H1 (cell line): ENCODE measurements around the gene LAMTOR4. TPM values are rescaled to one million over a fixed set of nuclear protein-coding genes. Genes with fewer than 3 reads are reported as not detected.

Experiments
- CTCF ChIA-PET: fragments of 300-600 bp; sonication (Branson Sonifier 250); formaldehyde crosslinking; loops from one replicate; lab custom pipeline; 2021; ENCODE audit not compliant: partially characterized antibody; lab: Charles Lee
- POLR2A ChIA-PET: fragments of 300-600 bp; sonication (Branson Sonifier 250); formaldehyde crosslinking; loops from one replicate; lab custom pipeline; 2021; ENCODE audit warnings: inconsistent platforms; ENCODE audit not compliant: partially characterized antibody; lab: Charles Lee
- DNase-seq, 2 experiments: peaks; one replicate each; pipeline versions ENCODE4 v3.0.0 to v3.0.0-alpha.2; 2010 to 2022; ENCODE audit warnings: low spot score in 2 of 2, low read depth in 1 of 2, mixed read lengths in 1 of 2
- FAIRE-seq: peaks from 2 replicates; lab custom pipeline; 2011; peaks lifted over from hg19 to GRCh38; lab: Jason Lieb, UNC
- H2AFZ ChIP-seq: 2 replicates; pipeline ENCODE4 v1.8.1; 2012; ENCODE audit warnings: low read length, inconsistent platforms
- H2AK5ac ChIP-seq: 2 replicates; pipeline ENCODE4 v1.6.1; 2013; ENCODE audit warnings: low read depth, low read length
- H2BK120ac ChIP-seq: replicated peaks from 2 replicates; pipeline ENCODE3; 2013; ENCODE audit warnings: low read depth, low read length, inconsistent platforms
- H2BK12ac ChIP-seq: 2 replicates; pipeline ENCODE4 v1.6.1; 2013; ENCODE audit warnings: low read depth, low read length
- H2BK15ac ChIP-seq: 2 replicates; pipeline ENCODE4 v1.6.1; 2013; ENCODE audit warnings: low read length
- H2BK20ac ChIP-seq: 2 replicates; pipeline ENCODE4 v1.6.1; 2013; ENCODE audit warnings: low read length
- H2BK5ac ChIP-seq: 2 replicates; pipeline ENCODE4 v1.6.1; 2013; ENCODE audit warnings: low read depth, low read length
- H3K14ac ChIP-seq: 2 replicates; pipeline ENCODE4 v1.6.1; 2013; ENCODE audit warnings: inconsistent platforms; ENCODE audit not compliant: insufficient read length
- H3K18ac ChIP-seq: 2 replicates; pipeline ENCODE4 v1.6.1; 2013; ENCODE audit warnings: low read length; ENCODE audit errors: extremely low read depth
- H3K23ac ChIP-seq: 2 replicates; pipeline ENCODE4 v1.6.1; 2013; ENCODE audit warnings: inconsistent platforms; ENCODE audit not compliant: insufficient read length
- H3K23me2 ChIP-seq: 2 replicates; pipeline ENCODE4 v1.6.1; 2013; ENCODE audit warnings: low read depth, low read length
- H3K27ac ChIP-seq: 2 replicates; pipeline ENCODE4 v1.6.1; 2011; ENCODE audit warnings: low read depth, low read length, inconsistent platforms
- H3K27me3 ChIP-seq, 4 experiments: replicated peaks in 1 of 4; 1 replicate in 1 of 4; 2 replicates in 3 of 4; pipeline versions ENCODE4 v1.6.1 to v1.8.1; 2011 to 2013; ENCODE audit warnings: low read length in 3 of 4, mild to moderate bottlenecking in 3 of 4, inconsistent platforms in 2 of 4, mixed read lengths in 2 of 4, moderate library complexity in 1 of 4; ENCODE audit not compliant: control insufficient read depth in 3 of 4, insufficient read depth in 3 of 4; ENCODE audit errors: extremely low read depth in 1 of 4
- H3K36me3 ChIP-seq, 4 experiments: 2 replicates each; pipeline versions ENCODE4 v1.6.1 to v1.8.1; 2011 to 2013; ENCODE audit warnings: mild to moderate bottlenecking in 4 of 4, low read length in 3 of 4, moderate library complexity in 2 of 4, control low read depth in 1 of 4, inconsistent platforms in 1 of 4; ENCODE audit not compliant: insufficient read depth in 4 of 4, control insufficient read depth in 2 of 4
- H3K4ac ChIP-seq: replicated peaks from 2 replicates; pipeline ENCODE3; 2013; ENCODE audit warnings: low read length, low read depth, mixed read lengths, inconsistent platforms; ENCODE audit not compliant: insufficient read length
- H3K4me1 ChIP-seq, 4 experiments: replicated peaks in 1 of 4; 1 replicate in 1 of 4; 2 replicates in 3 of 4; pipeline versions ENCODE4 v1.6.1 to v1.8.1; 2011 to 2013; ENCODE audit warnings: low read length in 3 of 4, inconsistent platforms in 2 of 4, mixed read lengths in 1 of 4; ENCODE audit not compliant: insufficient read depth in 4 of 4, control insufficient read depth in 3 of 4
- H3K4me2 ChIP-seq, 2 experiments: 2 replicates each; pipeline versions ENCODE4 v1.6.1 to v1.8.1; 2011 to 2013; ENCODE audit warnings: low read depth in 2 of 2, low read length in 2 of 2, control low read depth in 1 of 2, inconsistent platforms in 1 of 2, mild to moderate bottlenecking in 1 of 2; ENCODE audit not compliant: insufficient read depth in 1 of 2
- H3K4me3 ChIP-seq, 4 experiments: fragments of 200-600, 300-600 bp in 1 of 4; sonication (generic), shearing (Covaris generic), sonication (Bioruptor Twin) in 1 of 4; 2 replicates each; pipeline versions ENCODE4 v1.5.1 to v1.8.1; 2011 to 2016; ENCODE audit warnings: low read length in 4 of 4, low read depth in 3 of 4, control low read depth in 2 of 4, inconsistent platforms in 2 of 4, mild to moderate bottlenecking in 2 of 4, mixed read lengths in 1 of 4, moderate library complexity in 1 of 4; ENCODE audit not compliant: insufficient read depth in 2 of 4; ENCODE audit errors: extremely low read depth in 1 of 4
- H3K56ac ChIP-seq: replicated peaks from 2 replicates; pipeline ENCODE3; 2013; ENCODE audit warnings: low read depth, mild to moderate bottlenecking, mixed read lengths, low read length, inconsistent platforms; ENCODE audit not compliant: insufficient read length
- H3K79me1 ChIP-seq: 2 replicates; pipeline ENCODE4 v1.6.1; 2013; ENCODE audit warnings: low read depth, low read length, control low read depth
- H3K79me2 ChIP-seq, 2 experiments: 2 replicates each; pipeline versions ENCODE4 v1.6.1 to v1.8.1; 2012 to 2013; ENCODE audit warnings: low read length in 2 of 2, mild to moderate bottlenecking in 2 of 2, inconsistent platforms in 1 of 2; ENCODE audit not compliant: insufficient read depth in 2 of 2, control insufficient read depth in 1 of 2
- H3K9ac ChIP-seq, 4 experiments: replicated peaks in 1 of 4; 1 replicate in 1 of 4; 2 replicates in 3 of 4; pipeline versions ENCODE4 v1.6.1 to v1.8.1; 2011 to 2013; ENCODE audit warnings: low read depth in 3 of 4, low read length in 3 of 4, control low read depth in 2 of 4, mild to moderate bottlenecking in 2 of 4, moderate library complexity in 2 of 4, inconsistent platforms in 1 of 4; ENCODE audit errors: extremely low read depth in 1 of 4
- H3K9me3 ChIP-seq, 2 experiments: 2 replicates each; pipeline versions ENCODE4 v1.6.1 to v1.8.1; 2012 to 2013; ENCODE audit warnings: mild to moderate bottlenecking in 2 of 2, moderate library complexity in 2 of 2, control low read depth in 1 of 2, inconsistent platforms in 1 of 2, low read depth in 1 of 2, low read length in 1 of 2, mixed read lengths in 1 of 2; ENCODE audit not compliant: insufficient read depth in 2 of 2
- H4K20me1 ChIP-seq, 2 experiments: replicated peaks in 1 of 2; 2 replicates each; pipeline versions ENCODE3 to v1.8.1; 2011 to 2013; ENCODE audit warnings: inconsistent platforms in 2 of 2, low read length in 2 of 2, mild to moderate bottlenecking in 1 of 2; ENCODE audit not compliant: insufficient read depth in 2 of 2, control insufficient read depth in 1 of 2
- H4K5ac ChIP-seq: 2 replicates; pipeline ENCODE4 v1.6.1; 2013; ENCODE audit warnings: low read length, low read depth, mixed read lengths, inconsistent platforms; ENCODE audit not compliant: insufficient read length
- H4K8ac ChIP-seq: 2 replicates; pipeline ENCODE4 v1.8.0; 2013; ENCODE audit warnings: mild to moderate bottlenecking, moderate library complexity, low read length, inconsistent platforms; ENCODE audit not compliant: insufficient read depth; ENCODE audit errors: extremely low read depth
- H4K91ac ChIP-seq: replicated peaks from 2 replicates; pipeline ENCODE3; 2013; ENCODE audit warnings: low read length, mixed read lengths, inconsistent platforms; ENCODE audit not compliant: insufficient read length
- BCL11A ChIP-seq, 2 experiments: IDR thresholded peaks; one replicate each; pipeline ENCODE4 v1.6.1; 2011; ENCODE audit warnings: low read depth in 2 of 2, low read length in 2 of 2, mild to moderate bottlenecking in 2 of 2
- EP300 ChIP-seq, 2 experiments: IDR thresholded peaks; 1 replicate in 1 of 2; 2 replicates in 1 of 2; pipeline ENCODE4 v1.6.1; 2011 to 2012; ENCODE audit warnings: low read depth in 2 of 2, low read length in 2 of 2, mild to moderate bottlenecking in 2 of 2, borderline replicate concordance in 1 of 2, inconsistent platforms in 1 of 2, moderate library complexity in 1 of 2
- KDM5A ChIP-seq: fragments of 200-600 bp; IDR thresholded peaks from 2 replicates; pipeline ENCODE4 v1.7.1; 2012; ENCODE audit warnings: mild to moderate bottlenecking, low read length, inconsistent platforms, mixed read lengths
- SP4 ChIP-seq: IDR thresholded peaks from 2 replicates; pipeline ENCODE4 v1.6.1; 2012; ENCODE audit warnings: low read length, inconsistent platforms
- WGBS, 2 experiments: shearing (Covaris generic) in 1 of 2; methylation state at CpG; one replicate each; pipeline versions ENCODE4 v1.1.6 to v1.1.7; 2013 to 2015; ENCODE audit warnings: low lambda C conversion rate in 2 of 2, mixed read lengths in 2 of 2, inconsistent platforms in 1 of 2, low coverage in 1 of 2, missing lambda C conversion rate in 1 of 2; ENCODE audit not compliant: insufficient replicate concordance in 2 of 2, insufficient coverage in 1 of 2, insufficient read length in 1 of 2; ENCODE audit errors: extremely low coverage in 1 of 2, missing lambda C conversion rate in 1 of 2; 5-methylcytosine and 5-hydroxymethylcytosine counted together
- polyA plus RNA-seq, 7 experiments: library from polyadenylated mRNA; depleted of rRNA in 3 of 7; stranded (reverse) in 5 of 7; unstranded in 2 of 7; fragments of >200 nt in 5 of 7; fragments of 200-250 nt in 2 of 7; gene quantifications; 1 replicate in 5 of 7; 2 replicates in 1 of 7; 4 replicates in 1 of 7; pipeline versions ENCODE4 v1.2.1 to v1.2.3, GENCODE V29; 2011 to 2013; ENCODE audit warnings: missing spikeins in 2 of 7, mixed read lengths in 2 of 7
- total RNA-seq: library from RNA; stranded (reverse); fragmentation: NEBNext Ultra II Directional; extraction: Animal tissue kit (Norgen Biotek cat#: 25700); gene quantifications from 2 replicates; pipeline ENCODE4 v1.2.1, GENCODE V29; 2021

The LAMTOR4 gene
- total and polyA plus RNA-seq, 2 of the 8 experiments (the other 6 are each of a cell fraction or from before 2014, with no cell fraction given), result 153 to 622 TPM

- H3K4me3 ChIP-seq, result no peak overlapping the region
- no peaks in the 10 kb centered on the region; a peak in 1 of 7 replicates for H3K27me3 ChIP-seq
- H3K79me2 ChIP-seq, result no peaks in the 10 kb centered on the region
- H2AK5ac ChIP-seq, result no peak overlapping the region
- no peak for FAIRE-seq
- no peak overlapping the region for H3K56ac ChIP-seq
- ChIA-PET CTCF (interaction anchor here (3.2 kb wide), 1 partner anchor 11 kb away, joined by 17 read pairs; no protein-coding TSS in a partner anchor), POLR2A (no interaction called here)
- H2AFZ ChIP-seq, result no peak overlapping the region
- no peak overlapping the region for H3K14ac ChIP-seq
- H3K9me3 ChIP-seq, result no peaks in the 10 kb centered on the region
- H3K4me1 ChIP-seq, result no peaks in the 10 kb centered on the region
- H3K23me2 ChIP-seq, result no peaks in the 10 kb centered on the region
- H2BK5ac ChIP-seq, result no peak overlapping the region
- H3K27ac ChIP-seq, result no peak overlapping the region
- H3K9ac ChIP-seq, result no peak overlapping the region
- no peaks in the 10 kb centered on the region for H3K36me3 ChIP-seq
- H4K8ac ChIP-seq, result no peak overlapping the region
- DNase-seq, result no peak
- no peaks in the 10 kb centered on the region for H4K20me1 ChIP-seq
- no peak overlapping the region for H2BK12ac ChIP-seq
- H2BK20ac ChIP-seq, result no peak overlapping the region
- H4K5ac ChIP-seq, result no peak overlapping the region
- H3K4me2 ChIP-seq, result no peak overlapping the region
- no peak overlapping the region for H3K4ac ChIP-seq
- no peak overlapping the region for H4K91ac ChIP-seq
- H2BK15ac ChIP-seq, result no peak overlapping the region
- no peak overlapping the region for H3K23ac ChIP-seq
- no peak overlapping the region for H3K18ac ChIP-seq
- no peak overlapping the region for H2BK120ac ChIP-seq
- H3K79me1 ChIP-seq, result no peaks in the 10 kb centered on the region
- 83% methylated on average over 2 of the region's 2 CpGs; no CpG with 5 or more reads in 1 of the 2 experiments for WGBS, 2 experiments
- TF ChIP-seq SP4, result no peak
- TF ChIP-seq BCL11A (IDR thresholded peaks at IDR 0.05; ENCODE audit: low read depth in 2 of 2, low read length in 2 of 2), result no peak
- TF ChIP-seq KDM5A, result no peak
- TF ChIP-seq EP300 (IDR thresholded peaks at IDR 0.05; ENCODE audit: borderline replicate concordance in 1 of 2, low read depth in 2 of 2, low read length in 2 of 2), result no peak
Observed at GRCh38 chr7:100191775-100192174, 43.1 kb downstream of the LAMTOR4 start.
